Hepatic stellate cell (primary cell): ENCODE measurements around the gene LRGUK.

Experiments used
- DNase-seq: peaks from one replicate; pipeline ENCODE4 v3.0.0; 2011; ENCODE audit warnings: low spot score

Gene LRGUK

DNA sequence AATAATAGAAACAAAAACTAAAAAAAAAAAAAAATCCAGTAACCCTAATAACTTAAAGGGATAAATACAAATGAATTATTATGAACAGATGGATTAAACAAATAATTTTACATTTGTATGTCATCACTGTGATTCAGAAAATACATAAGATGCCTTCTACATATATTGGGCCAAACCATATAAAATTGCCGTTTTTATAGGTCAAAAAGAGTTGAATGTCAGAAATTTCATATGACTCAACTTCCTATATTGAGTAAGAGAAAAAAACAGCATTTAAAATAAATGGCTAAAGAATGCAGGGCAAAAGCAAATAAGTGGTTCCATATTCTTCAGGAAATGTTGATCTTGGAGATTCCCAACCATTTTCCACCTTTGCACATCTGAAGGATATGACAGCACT lies 180.2 kb downstream of the LRGUK start:
- DNase-seq, result no peak

DNA sequence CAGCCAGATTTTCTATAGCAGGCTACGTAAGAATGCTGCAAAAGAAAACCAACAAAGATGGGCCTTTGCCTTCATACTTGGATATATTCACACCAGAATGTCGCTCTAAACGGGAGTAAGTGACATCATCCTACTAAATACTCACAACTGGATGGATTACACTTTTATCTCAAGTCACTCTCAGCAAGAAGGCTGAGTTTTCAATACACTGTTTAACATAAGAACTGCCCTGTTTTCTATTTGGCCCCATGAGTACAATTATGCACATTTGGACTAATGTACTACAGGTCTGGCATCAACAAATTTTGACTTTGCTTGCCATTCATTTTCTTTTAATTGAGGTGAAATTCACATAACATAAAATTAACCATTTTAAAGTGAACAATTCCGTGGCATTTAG lies 181.4 kb downstream of the LRGUK start:
- DNase-seq, result no peak

DNA sequence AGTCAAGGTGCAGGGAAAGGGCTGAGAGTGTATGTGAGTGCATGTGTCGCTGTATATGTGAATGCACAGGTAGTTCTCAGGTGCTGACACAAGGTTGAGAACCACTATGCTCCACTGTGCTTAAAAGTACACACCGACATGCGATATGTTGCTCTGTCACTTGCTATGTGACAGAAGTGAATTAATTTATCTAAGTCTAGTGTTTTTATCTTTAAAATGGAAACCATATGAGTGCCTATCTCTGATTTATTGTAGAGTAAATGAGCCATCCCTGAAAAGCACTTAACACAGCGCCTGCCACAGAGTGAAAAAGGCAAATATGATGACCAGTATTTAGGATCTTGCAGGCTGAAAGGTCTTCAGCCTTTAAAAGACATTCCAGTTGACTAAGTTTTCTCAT lies 184.7 kb downstream of the LRGUK start:
- DNase-seq, result no peak

- no peak for DNase-seq
Measured at GRCh38 chr7:134312717-134313116, 185.6 kb downstream of the LRGUK start.

DNA sequence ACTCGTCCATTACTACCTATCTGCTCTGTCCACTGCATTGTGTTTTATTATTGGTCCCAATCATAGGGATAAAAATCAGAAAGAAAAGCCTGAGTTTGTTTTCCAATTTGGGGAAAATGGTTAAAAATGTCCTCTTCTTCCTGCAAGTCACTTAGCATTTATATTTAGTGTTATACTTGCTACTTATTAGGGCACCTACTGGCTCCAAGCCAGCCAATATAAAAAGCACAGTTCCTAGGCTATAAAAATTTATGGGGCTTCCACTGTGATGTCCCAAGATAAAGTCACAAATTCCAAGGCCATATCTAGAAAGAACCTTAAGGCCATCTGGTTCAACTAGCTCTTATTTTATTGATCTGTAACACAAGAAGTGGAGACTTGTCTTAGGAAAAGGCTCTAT lies 186.4 kb downstream of the LRGUK start:
- DNase-seq, result no peak
